HG02588 (cell line): ENCODE results near the gene STN1.
A peak's percentile ranks its signal among the peaks of the same experiment; 100 is the strongest.

ENCODE experiments used
- ATAC-seq: cut with Tn5 transposase; IDR thresholded peaks from one replicate; pipeline ENCODE4 v1.9.1; 2021; ENCODE audit warnings: mild to moderate bottlenecking, moderate library complexity; ENCODE audit not compliant: unreplicated experiment

STN1 gene, protein sequence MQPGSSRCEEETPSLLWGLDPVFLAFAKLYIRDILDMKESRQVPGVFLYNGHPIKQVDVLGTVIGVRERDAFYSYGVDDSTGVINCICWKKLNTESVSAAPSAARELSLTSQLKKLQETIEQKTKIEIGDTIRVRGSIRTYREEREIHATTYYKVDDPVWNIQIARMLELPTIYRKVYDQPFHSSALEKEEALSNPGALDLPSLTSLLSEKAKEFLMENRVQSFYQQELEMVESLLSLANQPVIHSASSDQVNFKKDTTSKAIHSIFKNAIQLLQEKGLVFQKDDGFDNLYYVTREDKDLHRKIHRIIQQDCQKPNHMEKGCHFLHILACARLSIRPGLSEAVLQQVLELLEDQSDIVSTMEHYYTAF

DNA sequence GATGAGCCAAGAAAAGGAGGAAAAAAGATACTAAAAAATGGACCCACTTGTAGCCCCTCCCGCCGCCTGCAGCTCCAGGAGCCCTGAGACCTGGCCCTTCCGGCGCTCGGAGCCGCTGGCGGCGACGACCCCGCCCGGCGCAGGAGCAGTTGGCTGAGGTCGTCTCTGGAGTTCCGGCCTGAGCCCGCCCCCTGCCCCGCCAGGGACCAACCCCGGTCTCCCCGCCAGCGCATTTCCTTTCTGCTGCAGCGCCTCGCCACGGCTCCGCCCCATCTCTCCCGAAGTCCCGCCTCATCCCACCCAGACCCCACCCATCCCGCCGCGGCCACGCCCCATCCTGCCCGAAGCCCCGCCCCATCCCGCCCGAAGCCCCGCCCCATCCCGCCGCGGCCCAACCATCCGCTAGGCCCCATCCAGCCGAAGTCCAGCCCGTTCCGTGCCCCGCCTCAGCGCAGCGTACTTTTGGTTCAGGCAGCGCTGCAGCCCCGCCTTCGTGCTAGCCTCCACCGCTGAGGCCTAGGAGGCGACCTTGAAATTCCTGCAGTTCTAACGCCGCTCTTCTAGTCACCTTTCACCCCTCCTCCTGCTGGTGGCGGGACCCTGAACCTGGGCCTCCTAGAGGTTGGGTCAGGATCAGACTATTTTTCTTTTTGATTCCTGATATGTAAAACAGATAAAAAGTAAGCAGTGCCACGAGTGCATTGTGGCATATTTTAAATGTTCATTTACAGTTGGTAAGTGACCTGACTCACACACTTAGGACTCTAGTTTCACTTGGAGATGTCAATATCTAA is at the start of gene STN1:
TSS of gene STN1 (minus strand) at position 132 of the 794 bp plus-strand sequence. CDS start 590 bp downstream, outside the sequence.
- ATAC-seq = peak; percentile 92

DNA sequence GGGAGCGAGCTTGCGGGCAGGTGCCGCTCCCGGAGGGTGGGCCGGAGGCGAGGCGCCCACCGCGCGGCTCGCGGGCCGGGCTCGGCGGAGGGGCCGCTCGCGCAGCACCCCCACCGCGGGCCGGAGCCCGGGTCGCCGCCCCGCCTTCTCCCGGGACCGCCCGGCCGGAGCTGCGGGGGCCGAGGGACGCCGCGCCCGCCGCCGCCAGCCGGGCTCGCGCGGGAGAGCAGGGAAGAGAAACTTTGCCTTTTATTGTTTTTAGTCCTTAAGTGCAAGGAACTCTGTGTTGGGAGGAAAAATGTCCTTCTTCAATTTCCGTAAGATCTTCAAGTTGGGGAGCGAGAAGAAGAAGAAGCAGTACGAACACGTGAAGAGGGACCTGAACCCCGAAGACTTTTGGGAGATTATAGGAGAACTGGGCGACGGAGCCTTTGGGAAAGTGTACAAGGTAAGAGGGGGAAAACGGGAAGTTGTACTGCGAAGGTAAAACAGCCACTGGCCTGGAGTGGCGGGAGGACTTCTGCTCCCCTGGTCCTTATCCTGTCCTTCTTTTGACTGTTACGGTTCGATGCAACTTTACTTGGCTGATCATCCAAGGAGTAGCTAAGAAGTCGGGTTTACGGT is 49.6 kb upstream of the STN1 start:
- ATAC-seq = peak; percentile 39

DNA sequence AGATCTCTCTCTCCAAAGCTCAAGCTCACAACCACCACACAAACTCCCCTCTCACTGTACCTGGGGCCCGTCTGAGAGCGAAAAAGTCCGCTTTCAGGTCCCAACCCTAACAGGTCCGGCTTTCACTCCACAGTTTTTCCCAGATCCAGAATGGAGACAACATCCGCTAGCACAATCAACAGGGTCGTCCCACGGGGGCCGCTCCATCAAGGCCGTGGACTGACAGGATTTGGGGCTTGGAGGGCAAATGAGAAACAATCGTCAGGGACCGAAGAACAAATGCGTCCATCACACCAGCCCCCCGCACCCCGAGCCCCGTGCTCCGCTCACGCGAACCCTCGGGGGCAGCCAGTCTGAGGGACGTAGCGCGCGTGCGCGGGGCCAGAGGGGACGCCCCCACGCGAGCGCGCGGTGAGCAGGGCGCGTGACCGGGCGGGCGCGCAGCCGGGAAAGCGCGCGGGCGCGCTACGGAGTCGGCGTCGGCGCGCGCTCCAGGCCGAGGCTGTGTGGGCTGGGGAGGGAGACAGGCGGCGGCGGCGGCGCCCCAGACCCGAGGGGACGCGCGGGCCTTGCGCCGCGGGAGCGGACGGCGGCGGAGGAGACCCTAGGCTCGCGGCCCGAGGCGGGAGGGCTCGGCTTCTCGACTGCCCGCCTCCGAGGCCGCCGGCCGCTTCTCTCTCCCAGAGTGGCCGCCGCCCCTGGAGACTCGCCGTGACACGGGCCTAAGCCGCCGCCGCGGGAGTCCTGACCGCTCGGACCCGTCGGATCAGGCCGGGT is 48.9 kb upstream of the STN1 start, which contains the start of gene SLK:
TSS of gene SLK (plus strand) at position 470 of the 777 bp plus-strand sequence. CDS start 606 bp downstream, outside the sequence.
- ATAC-seq = peak; percentile 83

DNA sequence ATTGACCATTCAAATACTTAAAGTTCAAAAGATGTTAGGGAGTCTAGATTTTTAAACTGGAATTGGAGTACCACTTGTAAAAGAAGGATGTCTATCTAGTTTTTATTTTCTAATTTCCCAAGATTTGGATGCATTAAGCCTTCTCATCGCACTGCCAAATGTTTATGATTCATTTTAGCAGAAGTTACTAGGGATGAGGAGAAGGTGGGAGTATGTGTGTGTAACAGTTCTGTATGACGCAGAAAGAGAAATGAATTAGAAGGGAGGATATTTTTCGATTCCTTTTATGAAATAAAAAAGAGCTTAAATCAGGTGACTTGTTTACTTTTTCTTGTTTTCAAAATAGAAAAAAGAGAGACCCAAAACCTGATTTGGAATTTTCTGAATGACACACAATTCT is 42.1 kb upstream of the STN1 start:
- no peak for ATAC-seq

DNA sequence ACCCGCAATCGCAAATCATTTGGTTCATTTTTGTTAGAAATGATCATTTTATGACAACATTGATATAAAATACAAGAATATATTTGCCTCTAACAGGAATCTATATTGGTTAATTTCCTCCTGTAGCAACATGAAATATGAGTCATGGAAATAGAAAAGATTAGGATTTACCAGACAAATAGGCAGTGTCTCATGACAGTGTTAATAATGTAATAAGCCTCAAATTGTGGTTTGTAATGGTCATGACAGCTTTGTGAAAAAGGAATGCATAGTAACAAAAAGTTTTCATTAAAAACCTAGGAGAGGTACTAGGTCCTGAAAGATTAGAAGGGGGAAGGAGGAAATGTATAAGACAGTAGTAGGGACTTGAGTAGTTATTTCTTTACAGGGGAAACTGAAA is 41.0 kb upstream of the STN1 start:
- no peak for ATAC-seq

DNA sequence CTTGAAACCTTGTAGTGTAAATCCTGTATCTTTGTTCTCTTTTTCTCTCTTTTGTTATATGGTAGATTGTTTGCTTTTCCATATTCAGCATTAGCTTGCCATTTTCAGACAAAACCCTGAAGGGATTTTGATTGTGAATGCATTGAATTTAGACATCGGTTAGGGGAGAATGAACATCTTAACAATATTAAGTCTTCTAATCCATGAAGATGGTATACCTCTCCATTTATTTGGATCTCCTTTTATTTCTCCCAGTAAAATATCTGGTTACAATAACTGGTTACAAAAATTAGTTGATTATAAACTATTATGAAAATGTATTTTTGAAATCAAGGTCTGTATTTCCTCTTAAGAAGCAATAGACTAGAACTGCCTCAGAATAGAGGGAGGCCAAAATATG is 36.6 kb upstream of the STN1 start:
- ATAC-seq = no peak

DNA sequence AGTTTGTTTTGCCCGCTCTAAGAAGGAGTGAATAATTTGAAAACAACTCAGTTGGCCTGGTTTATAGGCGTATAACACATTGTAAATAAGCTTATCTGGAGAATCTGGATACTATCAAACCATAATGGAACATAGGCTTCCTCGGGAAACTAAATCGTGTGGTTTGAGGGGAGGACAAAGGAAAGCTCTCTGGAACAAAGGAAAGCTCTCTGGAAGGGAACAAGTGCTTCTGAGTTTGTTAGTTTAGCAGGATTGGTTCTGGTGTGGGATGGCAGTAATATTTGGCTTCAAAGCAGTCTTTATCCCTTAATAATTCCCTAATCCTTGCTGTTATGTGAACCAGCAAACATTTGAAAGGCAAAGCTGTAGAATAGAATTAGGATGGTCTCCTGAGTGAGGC is 34.0 kb upstream of the STN1 start:
- ATAC-seq = no peak

DNA sequence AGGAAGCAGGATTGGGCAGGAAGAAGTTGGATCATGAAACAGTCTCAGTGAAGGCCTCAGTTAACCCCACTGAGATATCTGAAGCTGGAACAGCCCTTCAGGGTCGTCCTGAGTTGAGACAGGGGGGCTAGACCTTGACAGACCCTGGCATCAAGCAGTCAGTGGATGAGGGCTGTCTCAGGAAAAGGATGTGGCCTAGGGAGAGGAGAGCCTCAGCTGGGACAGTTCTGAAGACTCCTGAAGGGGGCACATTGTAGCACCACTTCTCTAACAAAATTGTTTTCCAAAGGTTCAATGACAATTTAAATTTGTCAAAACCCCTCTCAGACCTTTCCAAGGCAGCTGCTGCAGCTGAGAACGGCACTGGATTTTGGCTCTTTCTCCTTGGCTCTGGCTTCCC is 33.2 kb upstream of the STN1 start:
- ATAC-seq = no peak

DNA sequence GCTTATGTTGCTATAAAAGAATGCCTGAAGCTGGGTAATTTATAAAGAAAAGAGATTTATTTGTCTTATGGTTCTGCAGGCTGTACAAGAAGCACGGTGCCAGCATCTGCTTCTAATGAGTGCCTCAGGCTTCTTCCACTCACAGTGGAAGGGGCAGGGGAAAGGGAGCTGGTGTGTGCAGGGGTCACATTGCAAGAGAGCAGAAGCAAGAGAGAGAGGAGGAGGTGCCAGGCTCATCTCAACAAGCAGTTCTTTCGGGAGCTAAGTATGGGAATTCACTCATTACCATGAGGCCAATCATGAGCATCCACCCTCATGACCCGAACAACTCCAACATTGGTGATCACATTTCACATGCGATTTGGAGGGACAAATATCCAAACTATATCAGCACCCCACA is 31.7 kb upstream of the STN1 start:
- ATAC-seq = no peak

DNA sequence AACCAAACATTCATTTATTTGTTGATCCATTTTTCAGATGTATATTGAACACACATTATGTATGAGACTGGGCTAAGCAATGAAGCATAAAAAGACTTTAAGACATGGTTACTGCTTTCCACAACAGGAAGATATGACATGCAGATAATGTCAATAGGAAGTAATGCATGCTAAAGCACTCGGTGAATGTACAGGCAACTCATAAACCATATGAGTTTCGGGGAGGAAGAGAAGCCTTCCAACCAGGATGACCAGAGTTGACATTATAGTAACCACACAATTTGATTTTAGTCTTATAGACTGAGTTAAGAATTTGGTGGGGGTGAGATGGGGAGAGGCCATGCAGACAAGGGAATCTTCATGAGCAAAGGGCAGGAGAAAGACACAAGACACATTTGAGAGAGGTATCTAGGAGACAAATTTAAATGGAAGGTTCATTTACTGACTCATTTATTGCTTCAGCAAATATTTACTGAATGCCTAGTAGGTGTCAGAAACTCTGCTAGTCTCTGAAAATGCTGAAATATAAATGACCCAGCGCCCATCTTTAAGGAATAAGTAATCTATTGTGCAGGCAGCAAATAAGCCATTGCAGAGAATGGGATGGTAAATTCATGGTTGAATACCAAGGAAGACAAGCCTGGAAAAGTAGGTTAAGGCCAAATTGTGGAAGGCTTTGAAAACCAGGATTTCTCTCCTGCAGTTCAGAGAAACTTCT is 30.0 kb upstream of the STN1 start:
- ATAC-seq = no peak

DNA sequence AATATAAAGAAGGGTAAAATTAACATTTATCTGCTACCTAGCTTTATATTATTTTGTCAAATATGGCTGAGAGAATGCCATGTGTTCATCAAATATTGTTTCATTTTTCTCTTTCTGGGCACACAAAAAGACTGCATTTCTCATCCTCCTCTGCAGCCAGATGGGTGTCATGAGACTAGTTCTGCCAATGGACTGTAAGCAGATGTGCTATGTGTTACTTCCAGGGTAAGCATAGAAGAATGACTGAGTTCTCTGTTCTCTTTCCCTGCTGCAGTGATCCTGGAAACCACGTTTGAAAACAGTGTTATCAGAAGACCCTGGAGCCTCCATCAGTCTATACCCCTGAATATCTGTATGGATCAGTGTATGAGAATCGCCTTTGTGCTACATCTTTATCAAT is 24.9 kb upstream of the STN1 start:
- no peak for ATAC-seq

DNA sequence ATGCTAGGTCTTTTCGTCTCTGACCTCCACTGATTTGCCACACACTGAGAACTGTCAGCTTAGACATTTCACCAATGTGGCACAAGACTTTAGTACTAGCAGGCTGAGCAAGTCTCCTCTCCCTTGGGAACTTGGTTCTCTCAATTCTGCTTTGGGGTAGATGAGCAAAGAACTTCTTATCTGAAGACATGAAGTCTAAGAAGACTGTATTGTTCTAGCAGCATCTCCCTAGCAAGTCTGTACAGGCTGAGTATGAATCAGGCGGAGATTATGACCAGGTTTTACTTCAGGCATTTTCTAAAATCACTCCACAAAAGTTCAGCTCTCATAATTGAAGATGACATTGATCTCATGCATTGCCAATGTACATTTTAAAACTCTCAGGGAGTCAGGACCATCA is 23.8 kb upstream of the STN1 start:
- ATAC-seq = no peak

DNA sequence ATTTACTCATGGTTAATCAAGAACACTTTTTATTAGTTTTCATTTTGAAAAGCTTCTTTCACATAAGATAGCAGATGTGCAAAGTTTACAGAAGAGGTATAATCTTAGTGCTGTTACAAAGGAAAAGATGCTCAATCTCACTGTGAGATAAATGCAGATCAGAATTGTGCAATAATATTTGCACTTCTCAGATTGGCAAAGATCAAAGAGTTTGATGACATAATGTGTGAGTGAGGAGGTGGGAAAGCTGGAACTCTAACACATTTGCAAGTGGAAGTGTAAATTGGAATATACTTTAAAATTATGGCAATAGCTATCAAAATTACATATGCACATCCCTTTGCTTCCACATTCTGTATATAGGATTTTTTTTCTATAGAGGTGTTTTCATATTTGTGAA is 21.5 kb upstream of the STN1 start:
- ATAC-seq = no peak

DNA sequence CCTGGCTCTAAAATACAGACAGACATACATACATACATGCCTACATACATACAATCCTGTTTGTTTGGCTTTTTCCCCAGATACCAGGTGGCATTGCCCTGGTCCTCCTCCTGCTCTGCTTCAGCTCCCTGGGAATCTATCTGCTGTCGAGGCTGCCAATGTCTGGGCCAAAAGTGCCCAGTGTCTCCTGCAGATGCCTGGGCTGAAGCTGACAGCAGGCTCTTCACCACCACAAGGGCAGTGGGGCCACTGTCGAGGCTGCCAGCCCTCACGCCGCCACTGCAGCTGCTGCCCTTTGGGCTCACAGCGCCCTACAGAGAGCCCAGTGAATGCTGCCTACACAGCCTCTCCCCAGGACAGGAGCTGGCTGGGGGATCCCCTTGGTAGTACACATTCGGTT is 18.0 kb upstream of the STN1 start:
- no peak for ATAC-seq

DNA sequence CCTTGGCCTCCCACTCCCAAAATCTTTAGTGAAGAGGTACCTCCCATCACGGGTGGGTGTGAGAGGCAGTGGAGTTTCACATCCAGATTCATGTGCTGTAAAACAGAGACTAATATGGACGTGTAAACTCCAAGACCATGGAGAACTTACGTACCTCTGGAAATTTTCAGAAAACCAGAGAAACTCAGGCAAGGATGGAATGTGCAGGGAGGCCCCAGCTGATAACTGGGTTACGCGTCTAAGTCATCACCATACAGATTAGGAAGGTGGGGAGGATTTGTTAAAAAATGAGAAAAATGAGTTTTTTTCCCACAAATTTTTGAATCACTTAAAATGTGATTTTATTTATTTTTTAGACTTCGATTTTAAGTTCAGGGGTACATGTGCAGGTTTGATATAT is 16.3 kb upstream of the STN1 start:
- no peak for ATAC-seq

DNA sequence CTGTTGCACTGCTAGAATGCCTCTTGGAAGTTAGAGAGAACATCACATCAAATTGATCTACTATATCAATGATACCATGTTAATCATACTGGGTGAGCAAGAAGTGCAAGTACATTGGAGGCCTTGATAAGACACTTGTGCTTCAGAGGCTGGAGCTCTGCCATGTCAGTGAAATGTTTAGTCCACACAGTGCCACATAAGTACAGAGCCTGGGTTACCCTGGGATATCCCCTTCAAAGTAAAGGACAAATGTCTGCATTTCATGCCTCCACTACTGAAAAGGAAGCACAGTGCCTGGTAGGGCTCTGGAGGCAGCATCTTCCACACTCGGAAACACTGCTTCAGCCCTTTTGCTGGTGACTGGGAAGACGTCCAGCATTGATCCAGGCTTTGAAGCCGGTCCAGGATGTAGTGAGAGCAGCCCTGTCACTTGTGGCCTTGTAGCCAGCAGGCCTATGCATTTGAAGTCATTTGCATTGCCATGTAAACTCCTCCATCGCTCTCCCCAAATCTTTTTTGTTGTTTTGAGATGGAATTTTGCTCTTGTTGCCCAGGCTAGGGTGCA is 15.7 kb upstream of the STN1 start:
- ATAC-seq = no peak

DNA sequence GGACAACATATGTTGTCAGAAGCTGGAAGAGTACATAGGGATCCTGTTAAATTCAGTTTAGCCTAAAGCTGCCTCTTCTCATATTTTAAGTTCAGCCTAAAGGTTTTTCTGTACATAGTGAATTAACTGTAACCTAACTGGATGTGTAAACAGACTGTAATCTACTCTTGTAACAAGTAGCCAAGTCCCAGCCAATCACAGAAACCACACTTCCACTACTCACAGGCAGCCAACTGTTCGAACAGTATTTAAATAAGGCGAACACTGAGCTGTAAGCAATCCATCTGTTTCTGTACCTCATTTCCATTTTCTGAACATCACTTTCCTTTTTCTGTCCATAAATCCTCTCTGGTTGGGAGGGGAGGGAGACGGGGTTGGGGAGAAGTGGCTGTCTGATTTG is 15.0 kb upstream of the STN1 start:
- ATAC-seq = no peak

DNA sequence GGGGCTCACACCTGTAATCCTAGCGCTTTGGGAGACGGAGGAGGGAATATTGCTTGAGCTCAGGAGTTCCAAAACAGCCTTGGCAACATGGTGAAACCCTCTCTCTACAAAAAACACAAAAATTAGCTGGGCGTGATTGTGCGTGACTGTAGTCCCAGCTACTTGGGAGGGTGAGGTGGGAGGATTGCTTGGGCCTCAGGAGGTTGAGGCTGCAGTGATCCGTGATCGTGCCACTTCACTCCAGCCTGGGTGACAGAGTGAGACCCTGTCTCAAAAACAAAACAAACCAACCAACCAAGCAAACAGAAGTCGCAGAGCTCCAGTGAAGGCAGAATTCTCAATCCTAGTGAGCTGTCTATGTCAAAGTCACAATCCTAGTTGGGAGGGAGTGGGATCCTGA is 14.3 kb upstream of the STN1 start:
- ATAC-seq = no peak

DNA sequence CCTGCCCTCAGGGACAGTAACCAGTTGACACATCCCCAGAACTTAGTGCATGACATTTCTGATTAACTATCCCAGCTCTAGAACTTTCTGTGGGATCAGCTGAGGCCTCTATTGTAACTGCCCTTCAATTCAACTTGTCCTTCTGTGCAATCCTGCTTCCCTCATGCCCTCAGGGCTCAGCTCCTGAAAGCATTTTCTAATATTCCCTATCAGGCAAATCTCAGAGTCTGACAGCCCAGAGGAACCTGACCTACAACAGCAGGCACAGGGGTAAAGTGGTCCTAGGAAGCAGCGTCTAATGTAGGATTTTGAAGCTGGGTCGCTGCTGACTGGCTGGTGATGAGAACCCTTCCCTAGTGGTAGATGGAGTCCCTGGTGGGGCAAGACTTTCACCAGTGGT is 13.6 kb upstream of the STN1 start:
- ATAC-seq = no peak

DNA sequence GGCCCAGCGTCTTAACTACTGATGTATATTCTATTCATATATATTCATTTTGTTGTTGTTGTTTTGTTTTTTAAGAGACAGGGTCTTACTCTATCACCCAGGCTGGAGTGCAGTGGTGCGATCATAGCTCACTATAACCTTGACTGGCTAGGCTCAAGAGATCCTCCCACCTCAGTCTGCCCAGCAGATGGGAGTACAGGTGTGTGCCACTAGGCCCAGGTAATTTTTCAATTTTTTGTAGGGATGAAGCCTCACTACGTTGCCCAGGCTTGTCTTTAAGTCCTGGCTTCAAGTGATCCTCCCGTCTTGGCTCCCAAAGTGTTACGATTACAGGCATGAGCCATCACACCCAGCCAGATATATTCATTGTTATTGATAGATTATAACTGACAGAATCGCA is 12.9 kb upstream of the STN1 start:
- ATAC-seq = no peak
